ENCODE results near the gene CYP4F8.
"Not testable (repeated sequence)": the region's sequence is repeated elsewhere in the genome, so short reads cannot be mapped to it uniquely, and the experiment has no call there.

Gene CYP4F8

GRCh38 chr19:15644816-15645215 lies 29.8 kb downstream of the CYP4F8 start:
- no peak for DNase-seq (ENCODE audit: low read depth)

- no peak for DNase-seq (ENCODE audit: low read depth)
Observed at GRCh38 chr19:15649526-15649925, 34.5 kb downstream of the CYP4F8 start.

- DNase-seq (ENCODE audit: low read depth), result not testable (repeated sequence)
Observed at GRCh38 chr19:15650123-15650522, 35.1 kb downstream of the CYP4F8 start.

GRCh38 chr19:15651791-15652190 lies 36.8 kb downstream of the CYP4F8 start:
- DNase-seq (ENCODE audit: low read depth), result no peak

- DNase-seq (ENCODE audit: low read depth), result no peak
Observed at GRCh38 chr19:15652559-15653278, 37.7 kb downstream of the CYP4F8 start.

- no peak for DNase-seq (ENCODE audit: low read depth)
Observed at GRCh38 chr19:15656467-15656866, 41.4 kb downstream of the CYP4F8 start.

- DNase-seq (ENCODE audit: low read depth), result no peak
Observed at GRCh38 chr19:15663247-15663646, 48.2 kb downstream of the CYP4F8 start.

GRCh38 chr19:15666186-15666585 lies 51.2 kb downstream of the CYP4F8 start:
- DNase-seq (ENCODE audit: low read depth), result no peak

- no peak for DNase-seq (ENCODE audit: low read depth)
Observed at GRCh38 chr19:15666883-15667282, 51.9 kb downstream of the CYP4F8 start.

GRCh38 chr19:15669440-15669839 lies 54.4 kb downstream of the CYP4F8 start:
- DNase-seq (ENCODE audit: low read depth), result no peak

- no peak for DNase-seq (ENCODE audit: low read depth)
Observed at GRCh38 chr19:15669891-15670290, 54.9 kb downstream of the CYP4F8 start.

GRCh38 chr19:15671237-15671821 lies 56.3 kb downstream of the CYP4F8 start:
- DNase-seq (ENCODE audit: low read depth), result no peak

GRCh38 chr19:15671891-15672579 lies 57.0 kb downstream of the CYP4F8 start:
- DNase-seq (ENCODE audit: low read depth), result no peak

GRCh38 chr19:15672580-15673175 lies 57.7 kb downstream of the CYP4F8 start, which contains the start of gene CYP4F12:
TSS of gene CYP4F12 (plus strand) at chr19:15673087. CDS start at chr19:15673530, 443 bp downstream.
- no peak for DNase-seq (ENCODE audit: low read depth)

- no peak for DNase-seq (ENCODE audit: low read depth)
Observed at GRCh38 chr19:15673176-15673654, 58.2 kb downstream of the CYP4F8 start.

- DNase-seq (ENCODE audit: low read depth), result no peak
Observed at GRCh38 chr19:15675560-15675959, 60.5 kb downstream of the CYP4F8 start.

- no peak for DNase-seq (ENCODE audit: low read depth)
Observed at GRCh38 chr19:15679089-15679488, 64.1 kb downstream of the CYP4F8 start.

GRCh38 chr19:15679865-15680264 lies 64.8 kb downstream of the CYP4F8 start:
- DNase-seq (ENCODE audit: low read depth), result not testable (repeated sequence)
